ENCODE data around the gene PLEKHA5. TPM values are rescaled to one million over a fixed set of nuclear protein-coding genes. Genes with fewer than 3 reads are reported as not detected.
"Not testable (repeated sequence)": the region's sequence is repeated elsewhere in the genome, so short reads cannot be mapped to it uniquely, and the experiment has no call there.

The PLEKHA5 gene
- total RNA-seq, 4 donors from 2014 or later, result 11.3 to 33.1 (median 16.9) TPM

- ATAC-seq (ENCODE audit: low FRiP score) (no peak), DNase-seq (ENCODE audit: low spot score) (no peak)
- TF ChIP-seq CTCF (IDR thresholded peaks at IDR 0.05), result no peak
Measured at GRCh38 chr12:19166956-19167355, 37.4 kb downstream of the PLEKHA5 start.

GRCh38 chr12:19167708-19168107 is 38.2 kb downstream of the PLEKHA5 start:
- DNase-seq (ENCODE audit: low spot score), result no peak
- no peak for ATAC-seq (ENCODE audit: low FRiP score)
- TF ChIP-seq CTCF (IDR thresholded peaks at IDR 0.05), result no peak

- no peak for DNase-seq (ENCODE audit: low spot score)
- no peak for TF ChIP-seq CTCF (IDR thresholded peaks at IDR 0.05)
- no peak for ATAC-seq (ENCODE audit: low FRiP score)
Measured at GRCh38 chr12:19168644-19169043, 39.1 kb downstream of the PLEKHA5 start.

- TF ChIP-seq CTCF (IDR thresholded peaks at IDR 0.05), result no peak
- no peak for ATAC-seq (ENCODE audit: low FRiP score)
Measured at GRCh38 chr12:19169222-19169621, 39.7 kb downstream of the PLEKHA5 start.

GRCh38 chr12:19170286-19170685 is 40.8 kb downstream of the PLEKHA5 start:
- ATAC-seq (ENCODE audit: low FRiP score); DNase-seq (ENCODE audit: low spot score): not testable (repeated sequence)

More at GRCh38 chr12:19169222-19169621, 39.7 kb downstream of the PLEKHA5 start:
- DNase-seq (ENCODE audit: low spot score), result no peak

- ATAC-seq (ENCODE audit: low FRiP score), result no peak
- no peak for DNase-seq (ENCODE audit: low spot score)
- TF ChIP-seq CTCF (IDR thresholded peaks at IDR 0.05), result no peak
Measured at GRCh38 chr12:19171731-19172130, 42.2 kb downstream of the PLEKHA5 start.

GRCh38 chr12:19177754-19178153 is 48.2 kb downstream of the PLEKHA5 start:
- no peak for ATAC-seq (ENCODE audit: low FRiP score)
- DNase-seq (ENCODE audit: low spot score), result no peak
- TF ChIP-seq CTCF (IDR thresholded peaks at IDR 0.05), result no peak

GRCh38 chr12:19179986-19180385 is 50.5 kb downstream of the PLEKHA5 start:
- DNase-seq (ENCODE audit: low spot score) (no peak), ATAC-seq (ENCODE audit: low FRiP score) (no peak)
- no peak for TF ChIP-seq CTCF (IDR thresholded peaks at IDR 0.05)
